NCI-H1417 treated with DMSO at 0.1 percent for 48 hours (cell line): ENCODE data around the gene NFYB.
A peak's percentile ranks its signal among the peaks of the same experiment; 100 is the strongest.
"Not testable (repeated sequence)": the region's sequence is repeated elsewhere in the genome, so short reads cannot be mapped to it uniquely, and the experiment has no call there.

ENCODE experiments used
- DNase-seq: peaks from one replicate; lab custom pipeline; 2025; lab: John Stamatoyannopoulos, UW

The NFYB gene

DNA sequence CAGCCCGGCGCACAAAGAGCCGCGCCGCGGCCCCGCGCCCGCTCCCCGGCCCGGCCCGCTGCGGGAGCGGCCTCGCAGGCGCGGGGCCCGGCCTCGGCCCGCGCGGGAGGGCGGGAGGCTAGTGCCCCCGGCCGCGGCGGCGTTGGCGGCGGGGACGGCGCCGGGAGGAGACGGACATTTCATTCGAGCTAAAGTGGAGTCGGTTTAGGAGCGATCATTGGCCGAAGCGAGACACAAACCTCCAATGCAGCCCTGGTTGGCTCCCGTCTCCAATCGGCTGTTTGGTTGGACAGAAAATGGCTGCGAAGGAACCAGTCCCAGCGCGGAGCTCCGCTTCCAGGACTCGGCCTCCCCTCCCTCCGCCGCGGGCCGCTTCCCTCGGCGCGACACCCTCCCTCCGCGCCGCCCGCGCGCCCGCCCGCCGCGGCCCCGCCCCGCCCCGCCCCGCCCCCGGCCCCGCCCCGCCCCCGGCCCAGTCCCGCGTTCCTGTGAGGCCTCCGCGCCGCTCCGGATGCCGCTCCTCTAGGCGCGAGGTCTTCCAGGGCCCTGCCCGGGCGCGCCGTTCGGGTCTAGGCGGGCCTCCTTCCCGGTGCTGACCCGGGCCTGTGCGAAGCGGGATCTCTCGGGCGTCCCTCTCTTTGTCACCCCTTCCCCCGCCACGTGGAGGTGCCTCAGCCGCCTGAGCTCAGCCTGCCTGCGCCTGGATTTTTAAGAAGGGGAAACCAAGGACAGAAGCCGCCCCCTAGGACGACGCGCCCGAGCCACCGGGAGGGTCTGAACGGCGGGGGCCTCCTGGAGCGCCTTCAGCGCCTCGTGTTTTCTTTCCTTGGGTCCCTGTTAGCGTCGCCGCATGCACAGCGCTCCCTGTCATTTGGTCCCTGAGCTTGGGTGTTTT is at the start of gene NFYB:
TSS of gene NFYB (minus strand) at position 309 of the 895 bp plus-strand sequence. CDS start 2,757 bp downstream, outside the sequence.
- peak; percentile 92 for DNase-seq

DNA sequence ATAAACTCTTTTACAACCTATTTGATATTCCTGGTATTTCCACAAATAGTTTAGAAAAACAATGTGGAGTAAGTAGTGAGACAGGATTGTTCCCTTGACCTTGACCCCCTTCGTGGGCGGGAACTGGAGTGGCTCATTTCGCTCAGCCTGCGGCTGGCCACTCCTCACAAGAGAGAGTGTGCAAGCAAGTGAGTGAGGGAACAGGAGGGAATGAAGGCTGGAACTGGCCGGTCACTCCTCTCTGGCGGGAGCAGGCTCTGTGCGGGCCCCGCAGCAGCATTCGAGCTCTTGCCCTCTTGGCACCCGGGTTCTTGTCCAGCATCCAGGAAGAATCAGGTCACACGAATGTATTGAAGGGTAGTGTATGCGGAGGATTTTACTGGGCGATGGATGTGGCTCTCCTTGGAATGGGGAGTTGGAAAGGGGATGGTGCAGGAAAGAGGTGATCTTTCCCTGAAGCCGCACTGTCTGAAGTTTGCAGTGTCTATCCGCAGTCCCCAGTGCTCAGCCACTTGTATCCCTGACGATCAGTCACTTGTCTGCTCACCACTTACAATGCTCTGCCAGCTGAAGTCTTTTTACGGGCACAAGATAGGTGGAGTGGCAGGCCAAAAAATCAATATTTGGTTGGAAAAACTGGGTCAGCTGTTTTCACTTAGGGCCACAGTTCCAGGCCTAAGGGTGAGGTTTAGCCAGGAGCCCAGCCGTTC is 49.6 kb upstream of the NFYB start:
- DNase-seq, result no peak

DNA sequence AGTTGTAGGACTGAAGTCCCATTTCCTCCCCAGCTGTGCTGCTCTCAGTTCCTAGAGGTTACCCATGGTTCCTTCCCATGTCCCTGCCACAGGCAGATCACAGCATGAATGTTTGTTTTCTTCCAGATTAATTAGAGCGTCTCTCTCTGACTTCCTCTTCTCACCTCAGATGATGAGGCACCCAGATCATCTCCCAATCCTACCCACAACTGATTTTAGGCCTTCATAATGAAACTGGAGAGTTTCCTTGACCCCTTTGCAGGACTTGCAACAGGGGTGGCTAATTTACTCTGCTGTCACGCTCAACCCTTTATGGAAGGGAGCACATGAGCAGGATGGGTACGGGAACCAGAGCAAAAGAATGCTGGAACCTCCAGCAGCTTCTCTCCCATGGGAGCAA is 45.4 kb upstream of the NFYB start:
- no peak for DNase-seq

DNA sequence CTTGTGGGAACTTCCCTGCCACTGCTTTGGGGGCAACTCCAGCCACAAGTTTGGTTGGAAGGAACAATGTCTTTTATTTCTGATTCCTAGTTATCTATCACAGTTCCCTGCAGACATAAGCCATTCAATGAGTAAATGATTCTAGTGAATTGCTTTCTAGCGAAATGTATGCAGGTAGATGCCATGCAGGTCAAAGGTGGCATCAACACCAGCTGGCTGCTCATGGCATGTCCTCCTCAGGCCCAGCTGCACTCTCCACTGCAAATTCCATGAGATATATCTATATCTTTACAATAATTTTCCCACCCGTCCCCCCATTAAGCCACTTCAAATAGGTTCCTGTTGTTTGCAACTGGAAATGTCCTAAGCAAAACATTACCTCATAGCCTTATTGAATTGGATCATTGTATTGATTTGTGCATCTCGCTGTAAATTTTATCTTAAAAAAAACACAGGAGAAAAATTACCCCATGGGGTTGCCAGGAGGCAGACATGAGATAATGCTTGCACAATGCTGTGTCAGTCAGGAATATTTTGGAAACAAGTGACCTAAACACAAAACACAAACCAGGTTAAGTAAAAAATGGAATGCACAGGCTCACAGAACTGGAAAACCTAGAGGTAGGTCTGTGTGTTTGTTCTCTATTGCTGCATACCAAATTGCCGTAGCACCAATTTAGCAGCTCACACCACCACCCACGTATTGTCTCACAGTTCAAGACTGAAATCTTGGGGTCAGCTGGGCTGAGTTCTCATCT is 44.8 kb upstream of the NFYB start:
- DNase-seq, result no peak

DNA sequence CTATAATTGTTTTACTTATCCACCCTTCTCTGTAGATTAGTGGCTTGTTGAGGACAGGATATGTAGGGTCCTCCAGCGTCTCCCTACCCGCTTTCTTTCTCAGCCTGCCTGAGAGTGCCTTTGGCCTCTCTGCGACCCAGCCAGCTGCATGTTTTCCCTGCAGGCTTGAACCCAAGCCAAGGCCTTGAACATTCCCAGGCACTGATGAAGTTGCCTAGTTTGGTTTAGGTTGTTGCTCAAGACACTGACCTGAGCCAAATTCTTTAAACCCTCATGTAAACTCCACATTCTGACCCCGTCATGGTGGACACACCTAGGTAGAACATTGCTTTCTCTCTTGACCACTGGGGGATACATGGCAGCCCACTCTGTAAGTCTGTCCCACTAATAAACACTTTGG is 44.1 kb upstream of the NFYB start:
- no peak for DNase-seq

DNA sequence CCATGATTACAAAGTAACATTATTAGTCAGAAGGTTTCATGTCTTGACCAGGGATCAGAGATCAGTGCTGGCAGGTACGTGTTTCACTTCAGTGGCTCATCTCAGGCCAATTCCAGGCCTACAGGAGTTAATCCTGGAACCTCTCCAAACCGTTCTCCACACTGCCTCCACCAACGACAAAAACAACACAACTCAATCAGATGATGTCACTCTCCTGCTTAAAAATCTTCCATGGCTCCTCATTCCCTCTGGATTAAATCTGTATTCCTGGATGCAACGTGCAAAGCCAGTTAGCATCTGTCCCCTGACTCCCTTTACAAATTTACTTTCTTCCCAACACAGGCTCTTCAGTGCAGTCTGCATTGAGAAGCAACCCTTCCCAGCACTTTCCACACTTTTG is 43.3 kb upstream of the NFYB start:
- no peak for DNase-seq

DNA sequence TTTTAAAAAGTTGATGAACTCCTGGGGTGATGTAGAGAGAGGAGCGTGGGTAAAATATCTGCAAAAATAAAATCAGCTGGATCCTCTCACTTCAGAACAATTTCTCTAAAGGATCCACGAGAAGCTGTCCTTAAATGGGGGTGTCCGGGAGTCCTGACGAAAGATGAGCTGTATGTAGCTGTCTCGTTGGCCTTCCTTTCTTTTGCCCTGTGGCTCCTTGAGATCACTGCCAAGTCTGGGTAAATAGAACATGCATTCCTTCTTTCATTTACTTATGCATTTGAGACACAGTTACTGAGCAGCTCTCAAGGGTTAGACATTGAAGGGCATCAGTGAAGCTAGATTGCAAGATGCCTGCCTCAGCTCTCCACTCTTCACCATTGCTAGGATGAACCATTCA is 42.4 kb upstream of the NFYB start:
- DNase-seq, result no peak

DNA sequence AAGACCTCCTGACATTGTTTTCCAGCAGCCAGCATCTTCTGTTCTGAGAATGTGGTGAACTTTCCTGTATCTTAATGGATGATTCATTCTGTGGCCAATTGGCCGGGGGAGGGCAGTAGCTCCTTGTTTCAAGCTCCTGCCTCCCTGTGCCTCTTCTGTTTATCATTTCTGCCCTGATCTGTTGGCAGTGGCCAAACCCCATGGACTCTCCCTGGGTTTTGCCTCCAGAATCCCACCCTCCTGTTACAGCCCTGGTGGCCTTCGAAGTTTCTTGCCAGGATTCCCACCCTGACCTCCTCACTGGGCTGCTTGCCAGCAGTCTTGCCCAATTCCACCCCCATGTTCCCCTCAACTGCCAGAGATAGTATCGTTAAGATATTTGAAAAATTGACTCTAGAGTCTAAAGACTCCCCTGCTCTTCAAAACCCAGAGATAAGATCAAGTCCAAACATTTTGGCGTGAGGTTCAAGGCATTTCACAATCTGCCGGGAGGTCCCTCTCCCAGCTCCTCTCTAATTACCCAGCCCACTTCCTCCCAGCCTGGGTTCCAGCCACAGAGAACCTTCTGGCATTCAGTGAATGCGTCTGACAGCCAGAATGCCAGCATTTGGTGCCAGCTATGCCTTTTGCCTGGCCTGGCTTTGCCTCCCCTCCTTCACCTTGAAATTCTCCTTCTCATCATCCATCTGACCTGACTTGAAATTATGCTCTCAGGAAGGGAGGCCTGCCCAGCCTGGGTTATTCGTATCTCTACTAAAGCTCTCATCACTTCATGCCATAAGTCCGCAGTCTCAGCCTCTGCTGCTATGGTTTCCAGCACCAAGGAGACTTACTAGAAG is 39.9 kb upstream of the NFYB start:
- no peak for DNase-seq

DNA sequence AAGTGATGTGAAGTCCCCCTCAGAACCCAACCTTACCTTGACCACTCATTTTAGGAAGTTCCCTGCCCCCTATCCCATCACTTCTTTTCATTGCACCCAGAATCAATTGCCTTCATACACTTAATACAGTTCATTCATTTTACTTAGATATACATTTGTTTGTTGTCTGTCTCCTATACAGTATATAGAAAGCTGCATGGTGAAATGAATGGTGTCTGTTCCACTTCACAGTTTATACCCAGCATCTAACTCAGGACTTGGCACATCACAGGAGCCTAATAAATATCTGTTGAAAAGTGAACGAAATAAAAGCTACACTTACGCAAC is 39.3 kb upstream of the NFYB start:
- DNase-seq, result no peak

DNA sequence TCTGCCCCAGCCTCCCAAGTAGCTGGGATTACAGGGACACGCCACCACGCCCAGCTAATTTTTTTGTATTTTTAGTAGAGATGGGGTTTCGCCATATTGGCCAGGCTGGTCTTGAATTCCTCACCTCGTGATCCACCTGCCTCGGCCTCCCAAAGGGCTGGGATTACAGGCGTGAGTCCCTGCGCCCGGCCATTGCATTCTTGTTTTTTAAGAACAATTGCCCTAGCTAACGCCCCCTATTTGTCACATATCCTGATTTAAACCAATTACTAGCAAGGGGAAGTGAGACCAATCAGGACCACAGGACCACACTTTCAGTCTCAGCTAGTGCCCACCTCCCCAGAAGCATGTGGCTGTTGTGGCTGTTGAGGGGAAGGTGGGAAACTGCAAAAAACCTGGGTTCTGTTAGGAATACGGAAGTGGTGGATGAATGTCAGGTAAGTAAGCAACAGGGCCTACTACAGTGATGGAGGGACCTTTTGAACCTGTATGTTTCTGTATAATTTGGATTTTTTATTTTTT is 37.8 kb upstream of the NFYB start:
- no peak for DNase-seq

DNA sequence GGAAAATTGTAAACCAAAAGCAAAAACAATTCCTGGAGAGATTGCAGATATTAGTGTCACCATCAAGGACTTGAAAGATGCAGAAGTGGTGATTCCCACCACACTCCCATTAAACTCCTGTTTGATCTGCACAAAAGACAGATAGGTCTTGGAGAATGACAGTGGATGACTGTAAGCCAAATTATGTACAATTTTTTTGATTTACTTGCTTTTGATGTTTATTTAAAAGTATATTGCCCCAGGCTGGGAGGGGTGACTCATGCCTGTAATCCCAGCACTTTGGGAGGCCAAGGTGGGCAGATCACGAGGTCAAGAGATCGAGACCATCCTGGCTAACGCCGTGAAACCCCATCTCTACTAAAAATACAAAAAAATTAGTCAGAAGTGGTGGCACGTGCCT is 35.8 kb upstream of the NFYB start:
- DNase-seq, result not testable (repeated sequence)

DNA sequence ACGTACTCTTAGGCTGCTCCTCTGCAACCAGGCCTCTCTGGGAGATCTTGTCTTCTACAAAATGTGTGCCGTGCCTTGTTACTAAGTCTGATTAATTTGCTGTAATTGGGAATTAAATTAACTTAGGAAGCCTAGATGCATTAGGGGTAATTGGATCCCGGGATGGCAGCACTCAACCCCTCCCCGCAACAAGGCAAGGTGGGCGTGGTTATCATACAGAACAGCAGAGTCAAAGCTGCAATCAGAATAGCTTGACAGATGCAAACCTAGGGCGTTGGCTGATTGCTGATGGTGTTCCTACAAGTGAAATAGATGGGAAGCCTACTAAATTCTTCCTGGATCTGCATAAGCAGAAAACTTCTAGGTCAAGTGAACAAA is 34.5 kb upstream of the NFYB start:
- DNase-seq, result no peak

DNA sequence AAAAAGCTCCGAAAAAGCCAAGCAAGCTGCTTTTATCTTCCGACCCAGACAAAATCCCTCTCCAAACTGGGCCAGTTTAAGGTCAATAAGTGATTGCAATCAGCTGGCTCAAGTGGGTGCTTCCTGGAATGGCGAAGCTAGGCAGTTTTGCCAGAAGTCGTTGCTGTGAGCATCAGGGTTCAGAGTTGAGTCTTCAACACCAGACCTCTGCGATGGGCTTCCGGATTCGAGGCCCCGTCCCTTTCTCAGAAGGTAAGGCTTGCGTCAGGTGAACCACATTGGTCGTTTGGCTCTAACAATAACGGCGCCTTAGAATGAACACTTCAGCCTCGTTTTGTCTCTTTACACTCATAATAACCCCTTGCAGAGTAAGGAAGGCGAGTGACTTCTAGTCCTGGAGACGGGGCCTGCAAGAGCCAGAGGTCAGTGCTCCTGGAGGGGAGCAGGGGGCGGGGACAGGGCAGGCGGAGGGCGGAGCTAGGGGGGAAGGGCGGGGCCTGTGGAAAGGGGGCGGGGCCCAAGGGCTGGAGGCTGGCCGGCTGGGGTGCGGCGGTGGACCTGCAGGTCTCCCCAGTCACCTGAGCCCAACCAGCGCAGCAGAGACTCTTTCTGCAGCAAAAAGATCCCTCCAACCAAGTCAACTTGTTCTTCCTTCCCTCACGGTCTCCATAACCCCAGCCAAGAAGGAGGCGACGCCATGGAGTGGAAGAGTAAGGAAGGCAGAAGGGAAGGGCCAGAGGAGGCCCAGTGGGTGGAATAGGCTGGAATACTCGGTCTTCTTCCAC is 34.0 kb upstream of the NFYB start:
- DNase-seq, result no peak

DNA sequence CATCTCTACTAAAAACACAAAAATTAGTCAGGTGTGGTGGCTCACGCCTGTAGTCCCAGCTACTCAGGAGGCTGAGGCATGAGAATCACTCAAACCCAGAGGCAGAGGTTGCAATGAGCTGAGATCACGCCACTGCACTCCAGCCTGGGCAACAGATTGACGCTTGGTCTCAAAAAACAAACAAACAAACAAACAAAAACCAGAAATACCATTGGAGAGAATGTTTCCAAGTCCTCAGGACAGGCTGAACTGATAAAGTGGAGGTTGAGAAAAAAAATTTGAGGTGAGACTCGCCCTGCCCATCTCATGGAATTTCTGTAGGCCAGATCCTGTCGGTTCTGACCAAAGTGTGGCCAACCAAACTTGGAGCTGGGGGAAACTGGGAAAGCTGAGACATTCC is 30.6 kb upstream of the NFYB start:
- no peak for DNase-seq

DNA sequence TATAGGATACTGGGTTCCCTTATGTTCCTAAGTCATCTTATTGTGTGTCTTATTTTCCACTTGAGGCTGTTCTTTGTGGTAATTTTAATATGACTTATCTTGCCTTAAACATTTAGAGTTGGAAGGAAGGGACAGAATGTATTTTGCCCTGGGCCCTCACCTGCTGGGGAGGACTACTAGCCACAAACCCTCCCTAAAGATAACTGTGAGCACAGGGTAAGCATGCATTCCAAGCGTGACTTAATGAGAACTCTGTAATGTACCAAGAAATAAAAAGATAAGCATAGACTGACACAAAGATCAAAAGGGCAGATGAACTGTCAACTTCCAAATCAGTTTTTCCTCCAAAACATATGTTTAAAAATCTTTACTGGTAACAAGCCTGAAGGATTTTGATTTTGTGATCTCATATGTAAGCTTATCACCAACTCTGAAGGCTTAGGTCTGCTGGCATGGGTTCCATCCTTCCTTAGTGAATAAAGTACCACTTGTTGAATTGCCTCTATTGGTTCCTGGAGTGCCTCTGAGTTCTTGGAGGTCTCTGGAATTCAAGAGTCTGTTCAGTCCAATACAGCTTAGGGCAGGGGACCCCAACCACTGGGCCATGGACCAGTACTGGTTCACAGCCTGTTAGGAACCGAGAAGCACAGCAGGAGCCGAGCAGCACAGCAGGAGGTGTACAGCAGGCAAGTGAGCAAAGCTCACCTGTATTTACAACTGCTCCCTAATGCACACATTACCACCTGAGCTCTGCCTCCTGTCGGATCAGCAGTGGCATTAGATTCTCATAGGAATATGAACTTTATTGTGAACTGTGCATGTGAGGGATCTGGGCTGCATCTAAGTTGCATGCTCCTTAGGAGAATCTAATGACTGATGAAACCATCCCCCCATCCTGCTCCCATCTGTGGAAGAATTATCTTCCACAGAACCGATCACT is 29.8 kb upstream of the NFYB start:
- no peak for DNase-seq

DNA sequence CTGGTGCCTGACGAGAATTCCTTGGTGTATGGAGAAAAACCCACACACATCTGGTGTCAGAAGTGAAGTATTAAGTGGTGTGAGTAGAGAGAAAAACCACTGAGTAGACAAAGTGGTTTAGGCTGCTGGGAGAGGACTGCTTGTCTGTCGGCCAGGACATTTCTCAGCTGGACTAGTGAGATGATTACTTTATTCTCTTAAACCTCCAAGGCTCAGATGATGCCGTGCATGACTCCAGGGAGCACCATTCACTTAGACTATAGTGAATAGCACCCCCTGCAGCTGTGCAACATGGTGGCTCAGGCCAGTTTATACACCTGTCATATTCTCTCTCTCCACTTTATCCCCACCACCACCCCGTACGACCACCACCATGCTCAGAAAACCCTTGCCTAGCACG is 28.5 kb upstream of the NFYB start:
- no peak for DNase-seq

DNA sequence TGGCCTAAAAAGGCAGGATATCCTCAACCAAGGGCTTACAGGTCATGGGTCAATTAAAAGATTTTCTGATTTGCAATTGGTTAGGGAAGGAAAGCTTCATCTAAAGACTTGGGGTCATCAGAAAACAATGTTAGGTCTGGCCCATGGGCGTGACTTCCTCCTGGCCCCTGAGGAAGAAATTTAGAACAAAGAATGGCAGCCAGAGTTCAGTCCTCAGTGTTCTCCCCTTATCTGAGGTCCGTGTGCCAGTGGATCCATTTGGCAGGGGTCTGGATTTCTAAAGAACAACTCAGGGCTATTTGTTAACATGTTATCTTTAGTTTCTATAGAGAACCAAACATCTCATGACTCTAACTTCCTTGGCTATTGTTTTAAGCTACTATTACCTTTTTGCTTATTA is 27.8 kb upstream of the NFYB start:
- no peak for DNase-seq

DNA sequence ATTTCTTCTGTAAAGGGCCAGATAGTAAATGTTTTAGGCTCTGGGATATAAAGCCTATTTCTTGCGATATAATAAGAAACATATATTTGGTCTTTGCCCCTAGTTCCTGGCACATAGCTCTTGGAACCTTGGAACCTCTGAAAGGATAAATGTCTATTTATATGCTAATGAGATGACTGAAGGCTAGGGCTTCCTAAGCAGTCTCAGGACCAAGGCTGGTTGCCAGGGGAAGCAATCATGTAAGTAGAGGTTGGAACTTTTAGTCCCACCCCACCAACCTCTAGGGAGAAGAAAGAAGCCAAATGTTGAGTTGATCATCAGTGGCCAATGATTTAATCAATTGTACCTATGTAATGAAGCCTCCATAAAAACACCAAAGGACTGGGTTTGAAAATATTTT is 26.6 kb upstream of the NFYB start:
- no peak for DNase-seq

DNA sequence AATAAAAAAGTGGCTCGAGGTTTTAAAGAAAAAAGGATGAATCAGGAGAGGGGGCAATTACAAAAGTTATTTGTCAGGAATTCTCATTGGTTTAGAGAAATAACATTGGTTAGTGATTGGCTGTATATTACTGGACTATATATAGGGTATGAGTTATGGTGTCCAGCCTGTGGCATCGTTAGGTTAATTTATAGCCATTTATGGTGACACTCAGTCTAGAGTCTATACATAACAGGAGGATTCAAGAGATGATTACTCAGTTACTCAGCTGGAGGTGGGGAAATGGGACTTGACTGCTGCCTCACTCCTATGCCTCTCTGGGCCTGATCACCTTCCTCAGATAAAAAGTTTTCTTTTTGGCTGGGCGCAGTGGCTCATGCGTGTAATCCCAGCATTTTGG is 25.6 kb upstream of the NFYB start:
- DNase-seq, result no peak

DNA sequence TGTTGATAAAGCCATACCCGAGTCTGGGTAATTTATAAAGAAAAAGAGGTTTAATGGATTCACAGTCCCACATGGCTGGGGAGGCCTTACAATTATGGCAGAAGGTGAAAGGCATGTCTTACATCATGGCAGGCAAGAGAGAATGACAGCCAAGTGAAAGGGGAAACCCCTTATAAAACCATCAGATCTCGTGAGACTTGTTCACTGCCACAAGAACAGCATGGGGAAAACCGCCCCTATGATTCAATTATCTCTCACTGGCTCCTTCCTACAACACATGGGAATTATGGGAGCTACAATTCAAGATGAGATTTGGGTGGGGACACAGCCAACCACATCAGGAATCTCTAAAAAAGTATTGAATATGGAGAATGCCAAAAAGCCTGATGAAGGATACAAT is 25.0 kb upstream of the NFYB start:
- DNase-seq, result not testable (repeated sequence)
